H1 (cell line): ENCODE data around the gene PPFIA4. TPM values are rescaled to one million over a fixed set of nuclear protein-coding genes. Genes with fewer than 3 reads are reported as not detected.

Experiments
- TBP ChIP-seq: IDR thresholded peaks from 2 replicates; pipeline ENCODE4 v1.6.1; 2011; ENCODE audit warnings: low read depth, low read length, improper control_type of control experiment
- polyA plus RNA-seq, 7 experiments: library from polyadenylated mRNA; depleted of rRNA in 3 of 7; stranded (reverse) in 5 of 7; unstranded in 2 of 7; fragments of >200 nt in 5 of 7; fragments of 200-250 nt in 2 of 7; gene quantifications; 1 replicate in 5 of 7; 2 replicates in 1 of 7; 4 replicates in 1 of 7; pipeline versions ENCODE4 v1.2.1 to v1.2.3, GENCODE V29; 2011 to 2013; ENCODE audit warnings: missing spikeins in 2 of 7, mixed read lengths in 2 of 7
- total RNA-seq: library from RNA; stranded (reverse); fragmentation: NEBNext Ultra II Directional; extraction: Animal tissue kit (Norgen Biotek cat#: 25700); gene quantifications from 2 replicates; pipeline ENCODE4 v1.2.1, GENCODE V29; 2021

The PPFIA4 gene
- total and polyA plus RNA-seq, 2 of the 8 experiments (the other 6 are each of a cell fraction or from before 2014, with no cell fraction given) = 9.0 to 9.9 TPM

- no peak for TF ChIP-seq TBP
Observed at GRCh38 chr1:203048086-203048485, 21.8 kb downstream of the PPFIA4 start (continued).
